Loucy (cell line): ENCODE data around the gene ZFP28.
A peak's percentile ranks its signal among the peaks of the same experiment; 100 is the strongest.

Source experiments
- H2AFZ ChIP-seq: fragments of 200-600 bp; sonication (generic); 2 replicates; pipeline ENCODE4 v1.6.0; 2016; ENCODE audit warnings: antibody characterized with exemption, mild to moderate bottlenecking, low read length, moderate library complexity
- H3F3A ChIP-seq: fragments of 200-600 bp; 2 replicates; pipeline ENCODE4 v1.6.0; 2016; ENCODE audit warnings: antibody characterized with exemption, low read depth, mild to moderate bottlenecking
- H3K27me3 ChIP-seq: fragments of 200-600 bp; sonication (generic); 2 replicates; pipeline ENCODE4 v1.6.1; 2014; ENCODE audit warnings: low read length, mild to moderate bottlenecking; ENCODE audit not compliant: insufficient read depth, poor library complexity, severe bottlenecking
- H3K36me3 ChIP-seq: fragments of 200-600 bp; sonication (generic); 2 replicates; pipeline ENCODE4 v1.6.1; 2016; ENCODE audit warnings: low read length; ENCODE audit not compliant: insufficient read depth
- H3K4me1 ChIP-seq: fragments of 200-600 bp; sonication (generic); 2 replicates; pipeline ENCODE4 v1.5.1; 2014; ENCODE audit warnings: low read length, mild to moderate bottlenecking; ENCODE audit not compliant: insufficient read depth, poor library complexity, severe bottlenecking
- H3K4me2 ChIP-seq: fragments of 200-600 bp; sonication (generic); 2 replicates; pipeline ENCODE4 v1.6.0; 2014; ENCODE audit warnings: antibody characterized with exemption, low read length, low read depth, mild to moderate bottlenecking; ENCODE audit not compliant: poor library complexity, severe bottlenecking
- H3K4me3 ChIP-seq: fragments of 200-600 bp; sonication (generic); 2 replicates; pipeline ENCODE4 v1.5.1; 2014; ENCODE audit warnings: low read length, mild to moderate bottlenecking, mixed read lengths; ENCODE audit not compliant: poor library complexity, severe bottlenecking
- H3K79me2 ChIP-seq: fragments of 200-600 bp; sonication (generic); 2 replicates; pipeline ENCODE4 v1.6.1; 2014; ENCODE audit warnings: low read length; ENCODE audit not compliant: insufficient read depth
- H3K9ac ChIP-seq: fragments of 200-600 bp; sonication (generic); 2 replicates; pipeline ENCODE4 v1.6.0; 2014; ENCODE audit warnings: mild to moderate bottlenecking, low read depth, low read length, moderate library complexity; ENCODE audit not compliant: poor library complexity, severe bottlenecking
- H3K9me2 ChIP-seq: fragments of 200-600 bp; sonication (generic); replicated peaks from 2 replicates; pipeline ENCODE4 v1.6.1; 2016; ENCODE audit warnings: low read depth, low read length, mixed read lengths
- H3K9me3 ChIP-seq: fragments of 200-600 bp; sonication (generic); 2 replicates; pipeline ENCODE4 v1.6.1; 2014; ENCODE audit warnings: mild to moderate bottlenecking, antibody characterized with exemption, low read length, low read depth; ENCODE audit not compliant: insufficient read depth
- H4K20me1 ChIP-seq: fragments of 200-600 bp; sonication (generic); 2 replicates; pipeline ENCODE4 v1.6.0; 2014; ENCODE audit warnings: antibody characterized with exemption, low read length, mild to moderate bottlenecking; ENCODE audit not compliant: insufficient read depth, poor library complexity, severe bottlenecking
- CTCF ChIP-seq: fragments of 200-600 bp; sonication (generic); conservative IDR thresholded peaks from 2 replicates; pipeline ENCODE4 v1.5.1; 2014; ENCODE audit warnings: mild to moderate bottlenecking, antibody characterized with exemption, low read length
- EZH2phosphoT487 ChIP-seq: fragments of 200-600 bp; IDR thresholded peaks from 2 replicates; pipeline ENCODE4 v1.6.1; 2018; ENCODE audit warnings: antibody characterized with exemption, mild to moderate bottlenecking, moderate library complexity, borderline replicate concordance

Gene ZFP28

GRCh38 chr19:56507446-56508289 lies 31.1 kb upstream of the ZFP28 start, which contains the start of gene ZNF471:
ZNF471 (plus strand) TSS chr19:56507855; CDS start chr19:56511572, 3,717 bp downstream.
- peak within 1 kb of the TSS; percentile 98 for H2AFZ ChIP-seq
- H3K36me3 ChIP-seq = no peaks in the 10 kb centered on the region
- TF ChIP-seq CTCF = no peak
- TF ChIP-seq EZH2phosphoT487 = no peak
- peak within 1 kb of the TSS; percentile 77 for H3K4me3 ChIP-seq
- no peaks in the 10 kb centered on the region for H3K9me2 ChIP-seq
- H3K79me2 ChIP-seq = no peaks in the 10 kb centered on the region
- no peaks in the 10 kb centered on the region for H4K20me1 ChIP-seq
- peak within 1 kb of the TSS; percentile 92 for H3K4me2 ChIP-seq
- H3K9me3 ChIP-seq = no peaks in the 10 kb centered on the region
- no peaks in the 10 kb centered on the region for H3K27me3 ChIP-seq
- peaks cover 5% of the 10 kb centered on the region for H3K4me1 ChIP-seq
- peak within 1 kb of the TSS; percentile 67 for H3K9ac ChIP-seq
- no peaks in the 10 kb centered on the region for H3F3A ChIP-seq

GRCh38 chr19:56508290-56508778 lies 30.4 kb upstream of the ZFP28 start:
- TF ChIP-seq EZH2phosphoT487 (no peak), CTCF (no peak)
- H3K4me2 ChIP-seq = peak overlapping the region; percentile 92
- H3K79me2 ChIP-seq = no peaks in the 10 kb centered on the region
- H3K36me3 ChIP-seq = no peaks in the 10 kb centered on the region
- H4K20me1 ChIP-seq = no peaks in the 10 kb centered on the region
- H3K4me1 ChIP-seq = peaks cover 5% of the 10 kb centered on the region
- H3K9ac ChIP-seq = peak overlapping the region; percentile 67
- peak overlapping the region; percentile 98 for H2AFZ ChIP-seq
- no peaks in the 10 kb centered on the region for H3K27me3 ChIP-seq
- no peaks in the 10 kb centered on the region for H3K9me3 ChIP-seq
- H3K9me2 ChIP-seq = no peaks in the 10 kb centered on the region
- H3K4me3 ChIP-seq = peak overlapping the region; percentile 77
- no peaks in the 10 kb centered on the region for H3F3A ChIP-seq

GRCh38 chr19:56525214-56525860 lies 13.4 kb upstream of the ZFP28 start:
- H3K4me3 ChIP-seq = no peak overlapping the region
- no peaks in the 10 kb centered on the region for H3K36me3 ChIP-seq
- no peaks in the 10 kb centered on the region for H3K27me3 ChIP-seq
- H3K9me2 ChIP-seq = no peaks in the 10 kb centered on the region
- H3K4me2 ChIP-seq = no peak overlapping the region
- H3F3A ChIP-seq = no peaks in the 10 kb centered on the region
- no peaks in the 10 kb centered on the region for H3K79me2 ChIP-seq
- no peaks in the 10 kb centered on the region for H3K4me1 ChIP-seq
- TF ChIP-seq CTCF = no peak
- no peak for TF ChIP-seq EZH2phosphoT487
- no peaks in the 10 kb centered on the region for H4K20me1 ChIP-seq
- H2AFZ ChIP-seq = no peak overlapping the region
- H3K9ac ChIP-seq = no peak overlapping the region
- H3K9me3 ChIP-seq = peaks cover 44% of the 10 kb centered on the region; the same call in 1 of the 2 replicates
